Ishikawa (cell line): Measurements from ENCODE around the gene ATP10A.

Experiments used
- CEBPB ChIP-seq: IDR thresholded peaks from 2 replicates; pipeline ENCODE4 v1.6.1; 2012
- CREB1 ChIP-seq: IDR thresholded peaks from 2 replicates; pipeline ENCODE4 v1.6.1; 2012; ENCODE audit warnings: low read depth
- EGR1 ChIP-seq: IDR thresholded peaks from 2 replicates; pipeline ENCODE4 v1.6.1; 2012
- EP300 ChIP-seq: IDR thresholded peaks from 2 replicates; pipeline ENCODE4 v1.6.1; 2012; ENCODE audit warnings: borderline replicate concordance
- FOXM1 ChIP-seq: IDR thresholded peaks from 2 replicates; pipeline ENCODE4 v1.6.1; 2012; ENCODE audit warnings: low read depth, borderline replicate concordance
- NFIC ChIP-seq: IDR thresholded peaks from 2 replicates; pipeline ENCODE4 v1.6.1; 2012
- RAD21 ChIP-seq: IDR thresholded peaks from 2 replicates; pipeline ENCODE4 v1.6.1; 2012; ENCODE audit warnings: low read depth
- TAF1 ChIP-seq: IDR thresholded peaks from 2 replicates; pipeline ENCODE4 v1.6.1; 2012; ENCODE audit warnings: low read depth, mild to moderate bottlenecking
- TCF12 ChIP-seq: IDR thresholded peaks from 2 replicates; pipeline ENCODE4 v1.6.1; 2012; ENCODE audit warnings: low read depth
- TEAD4 ChIP-seq: IDR thresholded peaks from 2 replicates; pipeline ENCODE4 v1.6.1; 2012
- YY1 ChIP-seq: IDR thresholded peaks from 2 replicates; pipeline ENCODE4 v1.6.1; 2012; ENCODE audit warnings: low read depth
- ZBTB7A ChIP-seq: IDR thresholded peaks from 2 replicates; pipeline ENCODE4 v1.6.1; 2012; ENCODE audit warnings: low read depth
- TF ChIP-seq, protein P1 (sequence below): IDR thresholded peaks from 2 replicates; pipeline ENCODE4 v1.6.1; 2012
- TF ChIP-seq, protein P2 (sequence below): IDR thresholded peaks from 2 replicates; pipeline ENCODE4 v1.6.1; 2012; ENCODE audit warnings: low read depth, mild to moderate bottlenecking
- TF ChIP-seq, protein P3 (sequence below): IDR thresholded peaks from 2 replicates; pipeline ENCODE4 v1.6.1; 2012

The ATP10A gene

DNA sequence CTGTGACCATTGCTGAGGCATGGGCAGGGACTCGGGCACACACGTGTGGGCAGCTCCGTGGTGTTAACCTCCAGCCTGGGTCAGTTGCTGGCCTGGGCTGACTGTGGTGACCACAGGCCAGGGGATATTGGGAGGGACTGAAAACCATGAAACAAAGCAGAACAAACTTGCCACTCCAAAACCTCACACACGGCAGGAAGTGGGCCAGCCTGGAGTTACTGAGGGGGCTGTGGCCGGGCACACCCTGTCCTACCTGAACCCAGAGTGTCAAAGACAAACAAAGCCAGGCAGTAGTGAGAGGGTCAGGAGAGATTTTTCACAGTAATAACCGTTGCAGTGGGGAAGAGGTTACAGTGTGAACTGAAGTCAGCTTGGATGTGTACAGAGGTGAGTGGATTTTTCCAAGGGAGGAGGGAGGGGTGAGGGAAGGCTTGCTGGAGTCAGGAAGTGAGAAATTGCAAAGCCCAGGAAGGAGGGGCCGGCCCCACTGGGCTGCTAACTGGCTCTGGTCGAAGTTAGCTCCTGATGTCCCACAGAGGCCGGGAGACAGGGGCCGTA is 40.0 kb upstream of the ATP10A start:
- TF ChIP-seq, protein P1, sequence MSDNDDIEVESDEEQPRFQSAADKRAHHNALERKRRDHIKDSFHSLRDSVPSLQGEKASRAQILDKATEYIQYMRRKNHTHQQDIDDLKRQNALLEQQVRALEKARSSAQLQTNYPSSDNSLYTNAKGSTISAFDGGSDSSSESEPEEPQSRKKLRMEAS, result no peak
- TF ChIP-seq, protein P2, sequence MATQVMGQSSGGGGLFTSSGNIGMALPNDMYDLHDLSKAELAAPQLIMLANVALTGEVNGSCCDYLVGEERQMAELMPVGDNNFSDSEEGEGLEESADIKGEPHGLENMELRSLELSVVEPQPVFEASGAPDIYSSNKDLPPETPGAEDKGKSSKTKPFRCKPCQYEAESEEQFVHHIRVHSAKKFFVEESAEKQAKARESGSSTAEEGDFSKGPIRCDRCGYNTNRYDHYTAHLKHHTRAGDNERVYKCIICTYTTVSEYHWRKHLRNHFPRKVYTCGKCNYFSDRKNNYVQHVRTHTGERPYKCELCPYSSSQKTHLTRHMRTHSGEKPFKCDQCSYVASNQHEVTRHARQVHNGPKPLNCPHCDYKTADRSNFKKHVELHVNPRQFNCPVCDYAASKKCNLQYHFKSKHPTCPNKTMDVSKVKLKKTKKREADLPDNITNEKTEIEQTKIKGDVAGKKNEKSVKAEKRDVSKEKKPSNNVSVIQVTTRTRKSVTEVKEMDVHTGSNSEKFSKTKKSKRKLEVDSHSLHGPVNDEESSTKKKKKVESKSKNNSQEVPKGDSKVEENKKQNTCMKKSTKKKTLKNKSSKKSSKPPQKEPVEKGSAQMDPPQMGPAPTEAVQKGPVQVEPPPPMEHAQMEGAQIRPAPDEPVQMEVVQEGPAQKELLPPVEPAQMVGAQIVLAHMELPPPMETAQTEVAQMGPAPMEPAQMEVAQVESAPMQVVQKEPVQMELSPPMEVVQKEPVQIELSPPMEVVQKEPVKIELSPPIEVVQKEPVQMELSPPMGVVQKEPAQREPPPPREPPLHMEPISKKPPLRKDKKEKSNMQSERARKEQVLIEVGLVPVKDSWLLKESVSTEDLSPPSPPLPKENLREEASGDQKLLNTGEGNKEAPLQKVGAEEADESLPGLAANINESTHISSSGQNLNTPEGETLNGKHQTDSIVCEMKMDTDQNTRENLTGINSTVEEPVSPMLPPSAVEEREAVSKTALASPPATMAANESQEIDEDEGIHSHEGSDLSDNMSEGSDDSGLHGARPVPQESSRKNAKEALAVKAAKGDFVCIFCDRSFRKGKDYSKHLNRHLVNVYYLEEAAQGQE, result no peak
- TF ChIP-seq EP300 (no peak), RAD21 (no peak), TEAD4 (no peak)

DNA sequence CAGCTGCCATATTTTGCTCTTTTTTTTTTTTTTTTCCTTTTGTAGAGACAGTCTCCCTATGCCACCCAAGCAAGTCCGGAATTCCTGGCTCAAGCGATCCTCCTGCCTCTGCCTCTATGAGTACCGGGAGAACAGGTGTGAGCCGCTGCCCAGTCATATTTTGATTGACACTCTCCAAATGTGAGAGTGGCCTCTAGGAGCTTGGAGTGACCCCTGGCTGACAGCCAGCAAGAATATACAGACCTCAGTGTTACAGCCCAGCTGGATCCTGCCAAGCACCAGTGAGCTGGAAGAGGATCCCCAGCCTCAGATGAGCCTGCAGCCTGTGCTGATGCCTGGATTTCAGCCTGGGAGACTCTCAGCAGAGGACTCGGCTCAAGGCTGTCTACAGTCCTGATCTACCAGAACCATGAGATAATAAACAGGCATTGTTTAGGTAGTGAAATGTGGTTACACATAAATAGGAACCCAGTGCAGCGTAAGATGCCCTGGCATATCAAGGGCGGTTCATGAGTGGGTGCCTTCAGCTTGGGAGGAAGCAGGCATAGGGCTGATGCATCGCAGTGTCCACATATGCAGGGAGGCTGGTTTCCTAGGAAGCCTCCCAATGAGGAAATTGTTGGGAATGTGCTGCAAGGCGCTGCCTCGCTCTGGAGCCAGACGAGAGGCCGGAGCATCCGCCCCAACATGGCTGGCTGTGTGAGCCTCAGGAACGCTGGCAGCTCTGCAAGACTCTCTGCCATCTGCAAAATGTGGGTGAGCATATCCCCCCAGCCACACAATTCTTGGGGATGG is 38.9 kb upstream of the ATP10A start:
- TF ChIP-seq, protein P1, result no peak
- TF ChIP-seq EGR1, result no peak
- no peak for TF ChIP-seq EP300
- no peak for TF ChIP-seq YY1

DNA sequence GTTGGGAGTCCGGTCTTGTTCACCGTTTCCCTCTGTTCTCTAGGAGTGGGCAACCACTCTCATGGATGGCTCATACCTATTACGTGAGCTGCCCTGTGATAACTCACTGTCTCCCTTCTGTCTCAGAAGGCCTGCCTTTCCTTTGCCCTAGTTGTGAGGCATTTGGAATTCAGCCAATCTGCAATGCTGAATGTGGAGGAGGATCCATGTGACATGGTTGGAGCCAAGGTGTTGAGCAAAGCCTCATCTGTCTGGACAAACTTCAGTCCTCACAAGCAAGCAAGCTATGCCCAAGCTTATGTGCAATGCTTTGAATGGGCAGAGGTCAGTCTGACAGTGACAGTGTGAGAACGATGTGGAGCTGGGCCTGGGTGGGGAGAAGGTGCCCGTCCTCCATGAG is 37.8 kb upstream of the ATP10A start:
- no peak for TF ChIP-seq CREB1
- TF ChIP-seq FOXM1, result no peak
- TF ChIP-seq, protein P3, sequence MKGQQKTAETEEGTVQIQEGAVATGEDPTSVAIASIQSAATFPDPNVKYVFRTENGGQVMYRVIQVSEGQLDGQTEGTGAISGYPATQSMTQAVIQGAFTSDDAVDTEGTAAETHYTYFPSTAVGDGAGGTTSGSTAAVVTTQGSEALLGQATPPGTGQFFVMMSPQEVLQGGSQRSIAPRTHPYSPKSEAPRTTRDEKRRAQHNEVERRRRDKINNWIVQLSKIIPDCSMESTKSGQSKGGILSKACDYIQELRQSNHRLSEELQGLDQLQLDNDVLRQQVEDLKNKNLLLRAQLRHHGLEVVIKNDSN, result no peak
- TF ChIP-seq, protein P2, result no peak
- no peak for TF ChIP-seq TCF12
- TF ChIP-seq CEBPB, result no peak
- TF ChIP-seq, protein P1, result no peak
- no peak for TF ChIP-seq TAF1
- no peak for TF ChIP-seq TEAD4
- no peak for TF ChIP-seq EP300
- no peak for TF ChIP-seq YY1
- no peak for TF ChIP-seq NFIC
- TF ChIP-seq EGR1, result no peak
- no peak for TF ChIP-seq RAD21
- TF ChIP-seq ZBTB7A, result no peak

DNA sequence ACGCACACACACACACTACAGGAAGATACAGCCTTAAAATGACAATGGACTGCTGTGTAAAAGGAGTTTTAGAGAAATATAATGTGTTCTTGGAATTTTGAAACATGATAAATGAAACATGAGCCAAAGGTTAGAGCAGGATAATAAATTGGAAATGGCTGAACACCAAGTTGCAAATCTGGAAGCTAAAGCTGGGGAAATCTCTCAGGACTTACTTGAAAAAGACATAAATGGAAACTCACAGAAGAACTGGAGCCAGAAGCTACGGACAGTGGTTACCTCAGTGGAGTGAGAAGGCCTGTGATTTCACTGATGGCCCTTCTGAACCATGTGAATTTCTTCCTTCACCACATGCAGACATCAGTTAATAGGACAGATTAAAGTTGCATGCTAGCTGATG is 37.3 kb upstream of the ATP10A start:
- TF ChIP-seq TCF12, result no peak
- TF ChIP-seq, protein P1, result no peak

DNA sequence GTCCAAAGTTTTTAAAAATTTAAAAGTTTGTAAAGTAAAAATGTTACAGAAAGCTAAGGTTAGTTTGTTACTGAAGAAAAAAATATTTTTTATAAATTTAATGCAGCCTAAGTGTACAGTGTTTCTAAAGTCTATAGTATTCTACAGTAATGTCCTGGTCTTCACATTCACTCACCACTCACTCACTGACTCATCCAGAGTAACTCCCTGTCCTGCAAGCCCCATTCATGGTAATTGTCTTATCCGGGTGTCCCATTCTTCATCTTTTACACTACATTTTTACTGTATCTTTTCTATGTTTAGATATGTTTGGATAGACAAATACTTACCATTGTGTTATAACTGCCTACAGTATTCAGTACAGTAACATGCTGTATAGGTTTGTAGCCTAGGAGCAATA is 36.7 kb upstream of the ATP10A start:
- no peak for TF ChIP-seq TEAD4
- TF ChIP-seq RAD21, result no peak
- no peak for TF ChIP-seq TCF12
- TF ChIP-seq, protein P3, result no peak
- TF ChIP-seq EGR1, result no peak
- TF ChIP-seq, protein P1, result no peak
- TF ChIP-seq EP300, result no peak
- no peak for TF ChIP-seq TAF1

DNA sequence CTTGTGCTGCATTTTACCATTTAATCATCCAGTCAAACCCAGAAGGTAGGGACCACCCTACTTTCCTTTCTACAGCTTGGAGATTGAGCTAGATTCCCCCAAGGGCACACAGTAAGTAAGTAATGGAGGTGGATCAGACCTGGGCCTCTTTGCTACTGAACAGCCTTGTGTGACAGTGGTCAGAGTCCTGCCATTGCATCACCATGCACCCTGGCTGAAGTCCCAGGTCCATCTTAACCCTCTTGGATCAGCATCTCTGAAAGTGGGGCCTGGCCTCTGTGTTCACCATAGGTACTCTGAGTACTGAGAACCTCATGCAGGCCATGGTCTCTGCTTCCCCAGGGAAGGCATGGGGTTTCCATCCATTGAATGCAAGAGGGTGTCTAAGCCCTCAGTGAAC is 34.5 kb upstream of the ATP10A start:
- TF ChIP-seq RAD21, result no peak
- TF ChIP-seq CREB1, result no peak
- TF ChIP-seq TEAD4, result no peak
- TF ChIP-seq ZBTB7A, result no peak
- no peak for TF ChIP-seq TAF1
- TF ChIP-seq, protein P2, result no peak
- TF ChIP-seq CEBPB, result no peak
- TF ChIP-seq, protein P3, result no peak
- TF ChIP-seq EGR1, result no peak
